Fibroblast of the aortic adventitia (primary cell): Measurements from ENCODE around the gene NT5DC1. TPM values are rescaled to one million over a fixed set of nuclear protein-coding genes. Genes with fewer than 3 reads are reported as not detected.

Experiments
- DNase-seq: peaks from one replicate; pipeline ENCODE4 v3.0.0-alpha.2; 2010; ENCODE audit warnings: low read depth
- H3K4me3 ChIP-seq: 2 replicates; pipeline ENCODE4 v1.5.1; 2011; ENCODE audit warnings: low read depth, mild to moderate bottlenecking, control low read depth, low read length, moderate library complexity
- CTCF ChIP-seq: IDR thresholded peaks from 2 replicates; pipeline ENCODE4 v1.5.1; 2011; ENCODE audit warnings: mild to moderate bottlenecking, low read length, control low read depth, inconsistent platforms; ENCODE audit not compliant: insufficient read depth
- total RNA-seq: library from RNA; depleted of rRNA; stranded (reverse); fragments of >200 nt; gene quantifications from 2 replicates; pipeline ENCODE4 v1.2.3, GENCODE V29; 2012; ENCODE audit warnings: low replicate concordance

The NT5DC1 gene
- 7.2 and 14.0 TPM in 2 replicates for total RNA-seq

DNA sequence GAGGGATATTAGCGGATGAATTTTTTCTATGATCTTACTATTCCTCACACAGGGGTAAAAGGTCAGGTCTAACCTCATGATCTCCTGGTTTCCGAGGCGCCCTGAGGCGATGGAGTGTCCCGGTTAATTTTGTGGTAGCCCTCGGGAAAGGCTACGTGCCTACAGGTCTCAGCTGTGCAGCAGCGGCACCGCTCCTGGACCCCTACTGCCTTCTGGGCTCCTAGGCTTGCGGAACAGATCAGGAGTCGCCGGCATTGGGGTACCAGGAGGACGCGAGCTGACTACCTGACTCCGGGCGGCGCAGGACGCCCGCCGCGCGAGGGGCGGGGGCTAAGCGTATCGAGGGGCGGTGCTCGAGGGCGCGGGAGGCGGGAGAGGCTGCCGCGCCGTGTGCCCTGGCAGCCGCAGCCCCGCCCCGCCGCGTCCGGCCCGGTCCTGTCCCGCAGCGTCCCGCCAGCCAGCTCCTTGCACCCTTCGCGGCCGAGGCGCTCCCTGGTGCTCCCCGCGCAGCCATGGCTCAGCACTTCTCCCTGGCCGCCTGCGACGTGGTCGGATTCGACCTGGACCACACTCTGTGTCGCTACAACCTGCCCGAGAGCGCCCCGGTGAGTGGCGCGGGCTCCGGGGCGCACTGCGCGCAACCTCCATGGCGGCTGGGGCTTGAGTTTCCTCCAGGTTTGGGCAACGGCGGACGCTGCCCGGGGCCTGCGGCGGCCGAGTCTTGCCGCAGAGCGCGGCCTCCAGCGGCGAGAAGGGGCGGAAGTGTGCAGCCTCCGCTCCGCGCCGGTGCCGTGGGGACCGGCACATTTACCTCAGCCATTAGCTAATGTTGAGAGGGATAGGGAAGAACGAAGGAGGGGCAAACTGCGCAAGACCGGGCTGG is at the start of gene NT5DC1:
TSS of gene NT5DC1 (plus strand) at position 435 of the 883 bp plus-strand sequence. CDS start at position 513, 78 bp downstream.
- peak; percentile 55 for DNase-seq
- TF ChIP-seq CTCF: peak; percentile 13
- H3K4me3 ChIP-seq: peak within 1 kb of the TSS; percentile 84

GRCh38 chr6:116051244-116051643 is 49.4 kb upstream of the NT5DC1 start:
- DNase-seq: no peak
- no peak for TF ChIP-seq CTCF
- no peak overlapping the region for H3K4me3 ChIP-seq

GRCh38 chr6:116055513-116055912 is 45.1 kb upstream of the NT5DC1 start:
- no peak overlapping the region for H3K4me3 ChIP-seq
- no peak for TF ChIP-seq CTCF
- DNase-seq: no peak

GRCh38 chr6:116057766-116058165 is 42.9 kb upstream of the NT5DC1 start:
- H3K4me3 ChIP-seq: no peak overlapping the region

DNA sequence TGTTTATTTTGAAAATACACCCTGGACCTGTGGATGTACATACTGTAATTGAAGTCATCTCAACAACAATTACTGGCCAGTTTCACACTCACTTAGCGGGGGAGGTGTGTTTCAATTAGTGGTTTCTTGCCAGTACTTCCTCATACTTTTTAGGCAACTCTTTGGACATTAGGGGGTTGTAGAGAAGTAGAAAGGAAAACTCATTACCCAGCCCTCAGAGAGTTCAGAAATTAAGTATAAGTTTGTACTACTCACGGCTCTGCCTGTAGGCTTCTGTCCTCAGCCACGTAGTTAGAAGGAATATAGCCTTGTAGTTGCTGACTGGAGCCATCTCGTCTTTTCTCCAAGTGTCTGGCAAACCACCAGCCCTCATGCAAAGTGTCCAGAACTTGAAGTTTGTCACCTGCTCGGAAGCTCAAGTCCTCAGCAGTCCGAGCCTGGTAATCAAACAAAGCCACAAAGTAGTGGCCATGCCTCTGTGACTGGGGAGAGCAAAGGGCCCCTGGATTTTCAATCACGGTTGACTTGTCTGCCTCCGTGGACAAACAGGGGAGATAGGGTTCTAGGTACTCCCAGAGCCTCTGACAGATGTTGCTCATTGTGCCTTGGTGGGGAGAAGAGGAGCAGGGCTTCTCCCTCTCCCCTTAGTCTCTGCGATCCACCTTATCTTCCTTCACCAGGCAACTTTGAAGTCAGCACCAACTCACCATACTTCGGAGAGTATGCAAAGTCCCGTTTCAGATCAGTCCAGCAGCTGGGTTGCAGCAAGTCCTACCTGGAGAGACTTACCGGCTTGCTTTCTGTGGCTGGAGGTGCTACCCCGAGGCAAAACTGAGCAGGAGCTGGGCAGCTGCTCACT is 40.7 kb upstream of the NT5DC1 start:
- DNase-seq: peak; percentile 24
- TF ChIP-seq CTCF: no peak
- H3K4me3 ChIP-seq: peak overlapping the region; percentile 68

More at GRCh38 chr6:116057766-116058165, 42.9 kb upstream of the NT5DC1 start:
- no peak for DNase-seq
- no peak for TF ChIP-seq CTCF

GRCh38 chr6:116060572-116061283 is 39.9 kb upstream of the NT5DC1 start, which contains the start of gene FRK:
FRK (minus strand) TSS chr6:116060891; CDS start chr6:116060311, 580 bp downstream.
- DNase-seq: peak; percentile 69
- TF ChIP-seq CTCF: peak; percentile 51
- peak within 1 kb of the TSS; percentile 68 for H3K4me3 ChIP-seq
